ENCODE measurements around the gene FBLN2. TPM values are rescaled to one million over a fixed set of nuclear protein-coding genes. Genes with fewer than 3 reads are reported as not detected.

Gene FBLN2
- total RNA-seq, 1 donor from 2014 or later, result 5.8 TPM

- H3K4me3 Mint-ChIP-seq (ENCODE audit: low read depth), result no peak overlapping the region
- TF ChIP-seq, protein P1, sequence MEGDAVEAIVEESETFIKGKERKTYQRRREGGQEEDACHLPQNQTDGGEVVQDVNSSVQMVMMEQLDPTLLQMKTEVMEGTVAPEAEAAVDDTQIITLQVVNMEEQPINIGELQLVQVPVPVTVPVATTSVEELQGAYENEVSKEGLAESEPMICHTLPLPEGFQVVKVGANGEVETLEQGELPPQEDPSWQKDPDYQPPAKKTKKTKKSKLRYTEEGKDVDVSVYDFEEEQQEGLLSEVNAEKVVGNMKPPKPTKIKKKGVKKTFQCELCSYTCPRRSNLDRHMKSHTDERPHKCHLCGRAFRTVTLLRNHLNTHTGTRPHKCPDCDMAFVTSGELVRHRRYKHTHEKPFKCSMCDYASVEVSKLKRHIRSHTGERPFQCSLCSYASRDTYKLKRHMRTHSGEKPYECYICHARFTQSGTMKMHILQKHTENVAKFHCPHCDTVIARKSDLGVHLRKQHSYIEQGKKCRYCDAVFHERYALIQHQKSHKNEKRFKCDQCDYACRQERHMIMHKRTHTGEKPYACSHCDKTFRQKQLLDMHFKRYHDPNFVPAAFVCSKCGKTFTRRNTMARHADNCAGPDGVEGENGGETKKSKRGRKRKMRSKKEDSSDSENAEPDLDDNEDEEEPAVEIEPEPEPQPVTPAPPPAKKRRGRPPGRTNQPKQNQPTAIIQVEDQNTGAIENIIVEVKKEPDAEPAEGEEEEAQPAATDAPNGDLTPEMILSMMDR (IDR thresholded peaks at IDR 0.05; ENCODE audit: unreplicated experiment), result no peak
- H3K36me3 Mint-ChIP-seq (ENCODE audit: insufficient read depth), result no peaks in the 10 kb centered on the region
- peaks cover 3% of the 10 kb centered on the region for H3K9me3 Mint-ChIP-seq (ENCODE audit: low read depth)
- no peaks in the 10 kb centered on the region for H3K4me1 Mint-ChIP-seq (ENCODE audit: low read depth)
- DNase-seq (ENCODE audit: low spot score, unreplicated experiment), result no peak
- H3K27ac Mint-ChIP-seq, result no peak overlapping the region
- H3K27me3 Mint-ChIP-seq, result peaks cover 19% of the 10 kb centered on the region
Measured at GRCh38 chr3:13538520-13539291, 10.2 kb upstream of the FBLN2 start.

- peaks cover 3% of the 10 kb centered on the region for H3K9me3 Mint-ChIP-seq (ENCODE audit: low read depth)
- peaks cover 23% of the 10 kb centered on the region for H3K27me3 Mint-ChIP-seq
- DNase-seq (ENCODE audit: low spot score, unreplicated experiment), result no peak
- TF ChIP-seq, protein P1 (IDR thresholded peaks at IDR 0.05; ENCODE audit: unreplicated experiment), result no peak
- H3K27ac Mint-ChIP-seq, result no peak overlapping the region
- no peaks in the 10 kb centered on the region for H3K36me3 Mint-ChIP-seq (ENCODE audit: insufficient read depth)
- no peak overlapping the region for H3K4me3 Mint-ChIP-seq (ENCODE audit: low read depth)
- H3K4me1 Mint-ChIP-seq (ENCODE audit: low read depth), result no peaks in the 10 kb centered on the region
Measured at GRCh38 chr3:13539292-13539638, 9.7 kb upstream of the FBLN2 start.

- Mint-ChIP-seq H3K36me3 (ENCODE audit: insufficient read depth) (no peaks in the 10 kb centered on the region), H3K27ac (no peak overlapping the region), H3K9me3 (ENCODE audit: low read depth) (peaks cover 3% of the 10 kb centered on the region), H3K27me3 (peaks cover 27% of the 10 kb centered on the region), H3K4me1 (ENCODE audit: low read depth) (no peaks in the 10 kb centered on the region), H3K4me3 (ENCODE audit: low read depth) (no peak overlapping the region)
- TF ChIP-seq, protein P1 (IDR thresholded peaks at IDR 0.05; ENCODE audit: unreplicated experiment), result no peak
- no peak for DNase-seq (ENCODE audit: low spot score, unreplicated experiment)
Measured at GRCh38 chr3:13539671-13540070, 9.3 kb upstream of the FBLN2 start.

- H3K4me1 Mint-ChIP-seq (ENCODE audit: low read depth), result no peaks in the 10 kb centered on the region
- no peak overlapping the region for H3K27ac Mint-ChIP-seq
- peaks cover 28% of the 10 kb centered on the region for H3K27me3 Mint-ChIP-seq
- H3K9me3 Mint-ChIP-seq (ENCODE audit: low read depth), result peaks cover 3% of the 10 kb centered on the region
- TF ChIP-seq, protein P1 (IDR thresholded peaks at IDR 0.05; ENCODE audit: unreplicated experiment), result no peak
- DNase-seq (ENCODE audit: low spot score, unreplicated experiment), result no peak
- H3K36me3 Mint-ChIP-seq (ENCODE audit: insufficient read depth), result no peaks in the 10 kb centered on the region
- H3K4me3 Mint-ChIP-seq (ENCODE audit: low read depth), result no peak overlapping the region
Measured at GRCh38 chr3:13540297-13540995, 8.5 kb upstream of the FBLN2 start.

GRCh38 chr3:13541691-13542090 lies 7.2 kb upstream of the FBLN2 start:
- peaks cover under 1% of the 10 kb centered on the region for H3K4me1 Mint-ChIP-seq (ENCODE audit: low read depth)
- H3K4me3 Mint-ChIP-seq (ENCODE audit: low read depth), result no peak overlapping the region
- H3K36me3 Mint-ChIP-seq (ENCODE audit: insufficient read depth), result no peaks in the 10 kb centered on the region
- H3K27me3 Mint-ChIP-seq, result peaks cover 32% of the 10 kb centered on the region
- no peak for DNase-seq (ENCODE audit: low spot score, unreplicated experiment)
- TF ChIP-seq, protein P1 (IDR thresholded peaks at IDR 0.05; ENCODE audit: unreplicated experiment), result no peak
- H3K27ac Mint-ChIP-seq, result no peak overlapping the region
- peaks cover 3% of the 10 kb centered on the region for H3K9me3 Mint-ChIP-seq (ENCODE audit: low read depth)
